ENCODE data around the gene MAP7D1. TPM values are rescaled to one million over a fixed set of nuclear protein-coding genes. Genes with fewer than 3 reads are reported as not detected.

Gene MAP7D1
- total RNA-seq, 1 experiment from 2014 or later, result 212 TPM

DNA sequence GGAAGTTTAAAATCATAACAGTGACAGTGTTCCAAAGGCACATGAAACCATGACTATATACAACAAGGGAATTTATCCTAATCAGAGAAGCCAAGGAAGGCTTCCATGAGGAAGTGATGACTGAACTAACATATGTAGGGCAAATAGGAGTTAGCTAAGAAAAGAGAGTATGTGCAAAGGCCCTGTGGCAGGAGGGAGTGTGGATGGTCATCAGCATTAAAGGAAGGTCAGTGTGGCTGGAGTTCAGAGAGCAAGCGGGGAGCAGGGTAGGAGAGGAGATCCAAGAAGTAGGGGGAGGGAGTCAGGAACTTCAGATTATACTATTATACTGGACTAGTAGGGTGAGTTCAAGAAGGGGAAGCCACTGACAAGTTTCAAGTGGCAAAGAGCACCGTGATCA, 8.4 kb downstream of the MAP7D1 start:
- ATAC-seq (no peak), DNase-seq (ENCODE audit: low read depth, low spot score) (no peak)
- no peak overlapping the region for H3K4me3 ChIP-seq (ENCODE audit: low read depth in 2 of 2, low read length in 2 of 2)
- no peaks in the 10 kb centered on the region for H3K9me3 ChIP-seq (ENCODE audit: control insufficient read depth, insufficient read depth, low read depth, low read length)
- H3K27me3 ChIP-seq (ENCODE audit: control insufficient read depth, insufficient read depth, low read length), result no peaks in the 10 kb centered on the region
- H3K27ac ChIP-seq (ENCODE audit: low read length), result no peak overlapping the region
- no TSS peak for BruUV-seq (replicated peaks)
- in situ Hi-C loops (cut with HindIII; ENCODE audit: low pct_unique_long_range_greater_than_20kb, low sequenced_read_pairs), result no loop called here
- intact Hi-C loops (cut with micrococcal nuclease; ENCODE audit: unreplicated experiment), result no loop called here
- no peaks in the 10 kb centered on the region for H3K36me3 ChIP-seq (ENCODE audit: control insufficient read depth, insufficient read depth, low read length)
- ChIA-PET POLR2A (interaction anchor here (0.6 to 0.8 kb wide), 2 partner anchors 14 to 47 kb away, joined by 4 to 8 read pairs; no protein-coding TSS in a partner anchor), CTCF (interaction anchor here (0.5 to 0.6 kb wide), 2 partner anchors 46 to 48 kb away, joined by 3 to 5 read pairs; no protein-coding TSS in a partner anchor)
- H3K4me1 ChIP-seq (ENCODE audit: control insufficient read depth, insufficient read depth, low read length), result peaks cover 35% of the 10 kb centered on the region
- TF ChIP-seq SIN3A (IDR thresholded peaks at IDR 0.05; ENCODE audit: borderline replicate concordance, insufficient read depth, low read depth, low read length), result no peak
- no peak for TF ChIP-seq REST (IDR thresholded peaks at IDR 0.05; ENCODE audit: insufficient read depth in 1 of 2, low read depth in 2 of 2, low read length in 1 of 2)
- no peak for TF ChIP-seq TCF7L2 (IDR thresholded peaks at IDR 0.05; ENCODE audit: low read depth, low read length)
- no peak for TF ChIP-seq POLR2AphosphoS5 (IDR thresholded peaks at IDR 0.05; ENCODE audit: low read depth, low read length)
- no peak for TF ChIP-seq CTCF (IDR thresholded peaks at IDR 0.05)

- no peaks in the 10 kb centered on the region for H3K27me3 ChIP-seq (ENCODE audit: control insufficient read depth, insufficient read depth, low read length)
- ATAC-seq (no peak), DNase-seq (ENCODE audit: low read depth, low spot score) (no peak)
- in situ Hi-C loops (cut with HindIII; ENCODE audit: low pct_unique_long_range_greater_than_20kb, low sequenced_read_pairs) (no loop called here), intact Hi-C loops (cut with micrococcal nuclease; ENCODE audit: unreplicated experiment) (no loop called here)
- no peak overlapping the region for H3K4me3 ChIP-seq (ENCODE audit: low read depth in 2 of 2, low read length in 2 of 2)
- H3K9me3 ChIP-seq (ENCODE audit: control insufficient read depth, insufficient read depth, low read depth, low read length), result no peaks in the 10 kb centered on the region
- TF ChIP-seq REST (IDR thresholded peaks at IDR 0.05; ENCODE audit: insufficient read depth in 1 of 2, low read depth in 2 of 2, low read length in 1 of 2), result no peak
- no peak for TF ChIP-seq POLR2AphosphoS5 (IDR thresholded peaks at IDR 0.05; ENCODE audit: low read depth, low read length)
- no peak for TF ChIP-seq TCF7L2 (IDR thresholded peaks at IDR 0.05; ENCODE audit: low read depth, low read length)
- no peak for TF ChIP-seq CTCF (IDR thresholded peaks at IDR 0.05)
- no peak for TF ChIP-seq SIN3A (IDR thresholded peaks at IDR 0.05; ENCODE audit: borderline replicate concordance, insufficient read depth, low read depth, low read length)
- CTCF ChIA-PET, result no interaction called here
- no peaks in the 10 kb centered on the region for H3K36me3 ChIP-seq (ENCODE audit: control insufficient read depth, insufficient read depth, low read length)
- H3K4me1 ChIP-seq (ENCODE audit: control insufficient read depth, insufficient read depth, low read length), result peaks cover 28% of the 10 kb centered on the region
- POLR2A ChIA-PET, result no interaction called here
- H3K27ac ChIP-seq (ENCODE audit: low read length), result no peak overlapping the region
- BruUV-seq (replicated peaks), result no TSS peak
Observed at GRCh38 chr1:36165145-36165544, 9.2 kb downstream of the MAP7D1 start.
